SK-N-SH treated with all-trans-retinoic acid at 6 μM for 48 hours (cell line): Measurements from ENCODE around the gene D2HGDH.
"Not testable (repeated sequence)": the region's sequence is repeated elsewhere in the genome, so short reads cannot be mapped to it uniquely, and the experiment has no call there.

Experiments
- CREB5 ChIP-seq: fragments of 250-450 bp; sonication (Bioruptor Pico); IDR thresholded peaks from 2 replicates; pipeline ENCODE4 v1.5.1; 2020; ENCODE audit warnings: low read depth, mild to moderate bottlenecking, moderate library complexity
- ESRRG ChIP-seq: fragments of 250-450 bp; sonication (Bioruptor Pico); IDR thresholded peaks from 2 replicates; pipeline ENCODE4 v1.6.1; 2021; ENCODE audit warnings: mild to moderate bottlenecking
- GLIS3 ChIP-seq: fragments of 250-450 bp; sonication (Bioruptor Pico); IDR thresholded peaks from 2 replicates; pipeline ENCODE4 v1.5.0; 2020; ENCODE audit warnings: mild to moderate bottlenecking, moderate library complexity
- ISL1 ChIP-seq: fragments of 250-450 bp; sonication (Bioruptor Pico); IDR thresholded peaks from 2 replicates; pipeline ENCODE4 v2.1.2; 2022; ENCODE audit warnings: mild to moderate bottlenecking, moderate library complexity
- PATZ1 ChIP-seq: fragments of 250-450 bp; sonication (Bioruptor Pico); IDR thresholded peaks from 2 replicates; pipeline ENCODE4 v1.8.0; 2020; ENCODE audit warnings: mild to moderate bottlenecking, moderate library complexity, borderline replicate concordance
- RARB ChIP-seq: fragments of 250-450 bp; sonication (Bioruptor Pico); IDR thresholded peaks from 2 replicates; pipeline ENCODE4 v1.8.0; 2021; ENCODE audit warnings: mild to moderate bottlenecking, moderate library complexity
- ZFP30 ChIP-seq: fragments of 450-650 bp; formaldehyde crosslinking; IDR thresholded peaks from 2 replicates; pipeline ENCODE4 v1.5.0; 2022; ENCODE audit warnings: mild to moderate bottlenecking, moderate library complexity
- ZNF70 ChIP-seq: fragments of 450-650 bp; formaldehyde crosslinking; IDR thresholded peaks from 2 replicates; pipeline ENCODE4 v1.5.0; 2020; ENCODE audit warnings: mild to moderate bottlenecking, moderate library complexity
- TF ChIP-seq, protein P1 (sequence below): fragments of 250-450 bp; sonication (Bioruptor Pico); IDR thresholded peaks from 2 replicates; pipeline ENCODE4 v1.8.0; 2021; ENCODE audit warnings: low read depth, mild to moderate bottlenecking, moderate library complexity, borderline replicate concordance

DNA sequence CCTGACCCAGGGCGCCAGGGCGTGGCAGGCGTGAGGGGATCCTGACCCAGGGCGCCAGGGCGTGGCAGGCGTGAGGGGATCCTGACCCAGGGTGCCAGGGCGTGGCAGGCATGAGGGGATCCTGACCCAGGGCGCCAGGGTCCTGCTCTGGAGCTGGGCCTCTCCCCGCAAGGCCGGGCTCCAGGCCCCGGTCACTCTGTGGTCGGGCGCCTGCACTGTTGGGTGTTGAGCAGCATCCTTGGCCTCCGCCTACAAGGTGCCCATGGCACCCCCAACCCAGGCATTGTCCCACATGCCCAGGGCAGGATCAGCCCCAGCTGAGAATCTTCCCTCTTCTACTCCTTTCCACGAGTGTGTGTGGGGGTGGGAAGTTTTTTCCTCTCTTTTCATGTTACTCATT, 8.6 kb downstream of the D2HGDH start:
- TF ChIP-seq ZFP30; ZNF70 (CRISPR knock-in tag); CREB5 (CRISPR knock-in tag); ISL1 (CRISPR knock-in tag); ESRRG (CRISPR knock-in tag); PATZ1 (CRISPR knock-in tag); GLIS3 (CRISPR knock-in tag); RARB: not testable (repeated sequence)
- TF ChIP-seq, protein P1, sequence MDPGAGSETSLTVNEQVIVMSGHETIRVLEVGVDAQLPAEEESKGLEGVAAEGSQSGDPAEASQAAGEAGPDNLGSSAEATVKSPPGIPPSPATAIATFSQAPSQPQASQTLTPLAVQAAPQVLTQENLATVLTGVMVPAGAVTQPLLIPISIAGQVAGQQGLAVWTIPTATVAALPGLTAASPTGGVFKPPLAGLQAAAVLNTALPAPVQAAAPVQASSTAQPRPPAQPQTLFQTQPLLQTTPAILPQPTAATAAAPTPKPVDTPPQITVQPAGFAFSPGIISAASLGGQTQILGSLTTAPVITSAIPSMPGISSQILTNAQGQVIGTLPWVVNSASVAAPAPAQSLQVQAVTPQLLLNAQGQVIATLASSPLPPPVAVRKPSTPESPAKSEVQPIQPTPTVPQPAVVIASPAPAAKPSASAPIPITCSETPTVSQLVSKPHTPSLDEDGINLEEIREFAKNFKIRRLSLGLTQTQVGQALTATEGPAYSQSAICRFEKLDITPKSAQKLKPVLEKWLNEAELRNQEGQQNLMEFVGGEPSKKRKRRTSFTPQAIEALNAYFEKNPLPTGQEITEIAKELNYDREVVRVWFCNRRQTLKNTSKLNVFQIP (CRISPR knock-in tag), result not testable (repeated sequence)
